ENCODE results near the gene SLC28A3.

The SLC28A3 gene

DNA sequence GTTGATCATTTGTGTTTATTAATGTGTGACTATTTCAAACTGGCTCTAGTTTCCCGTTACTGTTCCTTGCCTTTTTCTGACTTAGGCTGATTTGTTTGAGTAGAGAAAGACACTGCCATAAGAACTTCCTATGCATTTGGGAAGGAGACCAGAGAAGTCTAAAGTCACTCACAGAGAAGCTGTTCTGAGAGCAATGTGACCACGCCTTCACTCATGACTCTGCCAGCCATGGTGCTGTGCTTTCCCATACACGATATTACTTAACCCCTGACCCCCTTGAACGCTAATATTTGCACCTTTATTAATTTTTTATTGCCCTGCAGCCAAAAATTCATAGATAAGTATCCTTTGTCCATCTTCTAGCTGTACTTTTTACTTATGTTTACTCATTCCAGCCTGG is 20.9 kb downstream of the SLC28A3 start:
- no peak overlapping the region for H3K4me3 ChIP-seq (ENCODE audit: low read depth, low read length)
- TF ChIP-seq, protein P1, sequence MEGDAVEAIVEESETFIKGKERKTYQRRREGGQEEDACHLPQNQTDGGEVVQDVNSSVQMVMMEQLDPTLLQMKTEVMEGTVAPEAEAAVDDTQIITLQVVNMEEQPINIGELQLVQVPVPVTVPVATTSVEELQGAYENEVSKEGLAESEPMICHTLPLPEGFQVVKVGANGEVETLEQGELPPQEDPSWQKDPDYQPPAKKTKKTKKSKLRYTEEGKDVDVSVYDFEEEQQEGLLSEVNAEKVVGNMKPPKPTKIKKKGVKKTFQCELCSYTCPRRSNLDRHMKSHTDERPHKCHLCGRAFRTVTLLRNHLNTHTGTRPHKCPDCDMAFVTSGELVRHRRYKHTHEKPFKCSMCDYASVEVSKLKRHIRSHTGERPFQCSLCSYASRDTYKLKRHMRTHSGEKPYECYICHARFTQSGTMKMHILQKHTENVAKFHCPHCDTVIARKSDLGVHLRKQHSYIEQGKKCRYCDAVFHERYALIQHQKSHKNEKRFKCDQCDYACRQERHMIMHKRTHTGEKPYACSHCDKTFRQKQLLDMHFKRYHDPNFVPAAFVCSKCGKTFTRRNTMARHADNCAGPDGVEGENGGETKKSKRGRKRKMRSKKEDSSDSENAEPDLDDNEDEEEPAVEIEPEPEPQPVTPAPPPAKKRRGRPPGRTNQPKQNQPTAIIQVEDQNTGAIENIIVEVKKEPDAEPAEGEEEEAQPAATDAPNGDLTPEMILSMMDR (IDR thresholded peaks at IDR 0.05; ENCODE audit: low read depth, low read length), result no peak
- DNase-seq (ENCODE audit: low read depth, low spot score), result no peak
- in situ Hi-C loops (cut with HindIII; ENCODE audit: low sequenced_read_pairs), result no loop called here

DNA sequence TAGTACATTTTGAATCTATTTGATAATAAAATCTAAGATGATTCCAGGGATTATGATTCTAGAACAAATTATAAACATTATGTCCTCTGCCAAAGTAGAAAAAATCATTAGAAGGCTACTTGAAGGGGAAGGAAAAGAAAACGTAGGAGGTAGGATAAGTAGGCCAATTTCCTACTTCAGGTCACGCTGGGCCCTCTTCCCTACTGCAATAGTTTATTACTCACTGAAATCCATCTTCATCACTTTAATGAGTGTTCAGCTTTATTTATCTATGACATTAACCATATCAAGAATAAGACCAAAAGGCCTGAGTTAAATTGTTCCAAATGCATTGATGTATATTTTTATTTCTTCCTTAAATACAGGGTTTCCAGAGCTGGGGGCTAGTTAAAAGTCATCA is 21.6 kb downstream of the SLC28A3 start:
- in situ Hi-C loops (cut with HindIII; ENCODE audit: low sequenced_read_pairs), result no loop called here
- TF ChIP-seq, protein P1 (IDR thresholded peaks at IDR 0.05; ENCODE audit: low read depth, low read length), result no peak
- no peak for DNase-seq (ENCODE audit: low read depth, low spot score)
- no peak overlapping the region for H3K4me3 ChIP-seq (ENCODE audit: low read depth, low read length)

DNA sequence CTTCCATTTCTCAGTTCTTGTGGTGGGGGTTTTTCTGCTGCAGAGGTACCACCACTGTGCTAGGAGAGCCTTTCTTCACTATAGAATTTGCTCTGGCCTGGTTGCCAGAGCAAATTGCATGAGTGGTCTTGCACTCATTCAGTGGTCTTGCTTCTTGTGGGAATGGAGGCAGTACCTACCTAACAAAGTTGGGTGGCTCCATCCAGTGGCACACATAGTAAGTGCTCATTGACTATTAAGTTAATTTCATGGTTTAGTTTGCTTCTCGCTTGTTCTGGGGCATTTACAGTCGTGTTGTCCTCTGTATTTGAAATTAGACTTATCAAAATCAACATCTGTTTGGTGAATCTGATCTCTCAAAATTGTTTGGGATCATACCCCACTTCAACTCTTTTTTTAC is 23.0 kb downstream of the SLC28A3 start:
- TF ChIP-seq, protein P1 (IDR thresholded peaks at IDR 0.05; ENCODE audit: low read depth, low read length), result peak; percentile 22
- no peak overlapping the region for H3K4me3 ChIP-seq (ENCODE audit: low read depth, low read length)
- in situ Hi-C loops (cut with HindIII; ENCODE audit: low sequenced_read_pairs), result no loop called here
- DNase-seq (ENCODE audit: low read depth, low spot score), result no peak

DNA sequence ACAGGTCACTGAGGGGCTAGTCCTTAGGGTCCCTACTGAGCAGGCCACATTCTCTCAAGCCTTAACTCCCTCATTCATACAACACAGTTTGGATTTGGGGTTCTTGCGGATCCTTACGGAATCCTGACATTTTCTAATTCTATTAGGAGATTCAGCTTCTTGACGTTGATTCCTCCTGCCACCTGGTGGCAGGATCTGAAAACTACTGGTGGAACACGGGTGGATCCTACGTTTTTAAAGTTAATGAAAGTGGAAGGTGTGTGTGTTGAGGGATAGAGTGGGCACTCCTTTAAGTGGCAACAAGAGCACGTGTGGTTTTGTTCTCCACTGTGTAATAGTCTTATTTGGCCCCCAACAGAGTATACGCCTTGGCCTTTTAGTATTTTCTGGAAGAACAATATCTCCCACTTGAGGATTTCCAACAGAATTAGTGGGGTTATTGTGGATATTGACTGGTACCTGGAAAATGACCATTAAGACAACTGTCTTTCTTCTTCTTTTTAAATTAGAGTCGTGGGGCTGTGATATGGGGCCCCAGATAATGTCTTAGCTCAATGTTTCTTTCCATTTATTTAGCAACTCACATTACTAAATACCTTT is 25.2 kb downstream of the SLC28A3 start:
- DNase-seq (ENCODE audit: low read depth, low spot score), result peak; percentile 76
- H3K4me3 ChIP-seq (ENCODE audit: low read depth, low read length), result no peak overlapping the region
- in situ Hi-C loops (cut with HindIII; ENCODE audit: low sequenced_read_pairs), result no loop called here
- TF ChIP-seq, protein P1 (IDR thresholded peaks at IDR 0.05; ENCODE audit: low read depth, low read length), result peak; percentile 82

DNA sequence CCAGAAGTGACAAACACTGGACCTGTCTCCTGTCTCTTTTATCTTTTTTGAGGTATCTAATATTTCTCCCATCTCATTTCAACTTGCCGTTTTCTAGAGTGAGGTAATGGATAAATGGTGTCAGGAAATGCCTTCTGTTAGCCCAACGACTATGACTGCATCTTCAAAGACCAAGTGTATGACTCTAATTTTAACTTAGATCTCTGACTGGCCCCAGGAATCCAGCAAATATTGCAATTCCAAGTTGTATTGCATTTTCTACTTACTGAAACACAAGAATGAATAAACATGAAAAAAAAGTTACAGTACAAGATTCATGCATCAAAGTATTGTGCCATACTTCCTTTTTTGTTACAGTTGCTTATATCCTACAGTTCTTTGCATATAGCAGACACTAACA is 26.3 kb downstream of the SLC28A3 start:
- in situ Hi-C loops (cut with HindIII; ENCODE audit: low sequenced_read_pairs), result no loop called here
- no peak overlapping the region for H3K4me3 ChIP-seq (ENCODE audit: low read depth, low read length)
- DNase-seq (ENCODE audit: low read depth, low spot score), result no peak
- TF ChIP-seq, protein P1 (IDR thresholded peaks at IDR 0.05; ENCODE audit: low read depth, low read length), result no peak

DNA sequence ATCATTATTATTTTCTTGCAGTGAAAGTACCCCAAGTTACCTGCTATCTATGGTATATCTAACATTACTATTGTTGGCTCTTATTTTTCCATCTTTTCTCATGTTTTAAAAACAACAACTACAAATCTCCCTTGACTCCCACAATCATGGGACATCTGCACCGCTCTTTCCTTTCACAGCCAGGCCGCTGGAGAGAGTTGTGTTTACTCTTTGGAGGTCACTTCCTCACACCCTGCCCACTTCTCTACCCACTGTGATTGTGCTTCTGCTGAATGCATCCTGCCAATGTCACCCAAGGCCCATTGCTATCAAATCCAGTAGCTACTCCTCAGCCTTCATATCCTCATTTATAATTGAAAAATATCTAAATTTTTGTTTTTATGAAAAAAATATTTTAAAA is 29.7 kb downstream of the SLC28A3 start:
- in situ Hi-C loops (cut with HindIII; ENCODE audit: low sequenced_read_pairs), result no loop called here
- no peak overlapping the region for H3K4me3 ChIP-seq (ENCODE audit: low read depth, low read length)
- TF ChIP-seq, protein P1 (IDR thresholded peaks at IDR 0.05; ENCODE audit: low read depth, low read length), result no peak
- no peak for DNase-seq (ENCODE audit: low read depth, low spot score)

All from astrocyte of the spinal cord (primary cell).